ENCODE data around the gene XPNPEP2. TPM values are rescaled to one million over a fixed set of nuclear protein-coding genes. Genes with fewer than 3 reads are reported as not detected.

XPNPEP2 gene
- total and polyA plus RNA-seq, 9 of the 15 experiments (the other 6 are each of a cell fraction or from before 2014, with no cell fraction given): 0.03 to 0.19 (median 0.09) TPM; not detected in 5

GRCh38 chrX:129700536-129700935 is 38.2 kb upstream of the XPNPEP2 start:
- H3K4me2 ChIP-seq (ENCODE audit: insufficient read depth, low read length): no peak overlapping the region
- no peaks in the 10 kb centered on the region for H3K79me2 ChIP-seq (ENCODE audit: control insufficient read depth, insufficient read depth, low read length)
- H3K9me1 ChIP-seq (ENCODE audit: control insufficient read depth, insufficient read depth, low read length): no peaks in the 10 kb centered on the region
- H3K4me1 ChIP-seq (replicated peaks in 1 of 2; ENCODE audit: control insufficient read depth in 2 of 2, insufficient read depth in 2 of 2, low read length in 2 of 2): no peaks in the 10 kb centered on the region
- H3K27ac ChIP-seq (ENCODE audit: extremely low read depth, low read depth, low read length): no peak overlapping the region
- no peaks in the 10 kb centered on the region for H4K20me1 ChIP-seq (replicated peaks; ENCODE audit: control insufficient read depth, insufficient read depth, low read length)
- in situ Hi-C loops (cut with MboI) (no loop called here), intact Hi-C loops (cut with micrococcal nuclease) (no loop called here)
- ChIA-PET CTCF (ENCODE audit: low intra/inter-chr PET ratio) (no interaction called here), POLR2A (no interaction called here)
- no peak overlapping the region for H3K4me3 ChIP-seq
- DNase-seq (ENCODE audit: extremely low read depth in 1 of 4, low spot score in 3 of 4): no peak
- H3K9me3 ChIP-seq (replicated peaks; ENCODE audit: control insufficient read depth, insufficient read depth, low read depth, low read length): no peaks in the 10 kb centered on the region
- no TSS peak for BruUV-seq (replicated peaks)
- no peaks in the 10 kb centered on the region for H3K36me3 ChIP-seq (ENCODE audit: control insufficient read depth, insufficient read depth, low read length)
- no peak for ATAC-seq
- H3K9ac ChIP-seq (ENCODE audit: insufficient read depth in 1 of 2, low read depth in 2 of 2, low read length in 2 of 2): no peak overlapping the region
- peaks cover 2 to 40% of the 10 kb centered on the region in 2 experiments; a peak in 4 of 5 replicates for H3K27me3 ChIP-seq (ENCODE audit: control insufficient read depth in 2 of 2, insufficient read depth in 2 of 2, low read length in 2 of 2)
- WGBS (ENCODE audit: insufficient coverage, low coverage, missing lambda C conversion rate): 5% methylated on average over 4 of the region's 4 CpGs
- FAIRE-seq: no peak
- H2AFZ ChIP-seq (ENCODE audit: low read depth, low read length): no peak overlapping the region
- TF ChIP-seq ZC3H11A (IDR thresholded peaks at IDR 0.05; ENCODE audit: low read depth, low read length) (no peak), ZNF197 (CRISPR knock-in tag; IDR thresholded peaks at IDR 0.05; ENCODE audit: low read depth) (no peak), ZNF592 (IDR thresholded peaks at IDR 0.05) (no peak), HBP1 (CRISPR knock-in tag; IDR thresholded peaks at IDR 0.05) (no peak), ZFPM2 (CRISPR knock-in tag; IDR thresholded peaks at IDR 0.05) (no peak), ATF6 (CRISPR knock-in tag; IDR thresholded peaks at IDR 0.05) (no peak)

All from K562 (cell line).